ENCODE measurements around the gene ETV6.

The ETV6 gene

DNA sequence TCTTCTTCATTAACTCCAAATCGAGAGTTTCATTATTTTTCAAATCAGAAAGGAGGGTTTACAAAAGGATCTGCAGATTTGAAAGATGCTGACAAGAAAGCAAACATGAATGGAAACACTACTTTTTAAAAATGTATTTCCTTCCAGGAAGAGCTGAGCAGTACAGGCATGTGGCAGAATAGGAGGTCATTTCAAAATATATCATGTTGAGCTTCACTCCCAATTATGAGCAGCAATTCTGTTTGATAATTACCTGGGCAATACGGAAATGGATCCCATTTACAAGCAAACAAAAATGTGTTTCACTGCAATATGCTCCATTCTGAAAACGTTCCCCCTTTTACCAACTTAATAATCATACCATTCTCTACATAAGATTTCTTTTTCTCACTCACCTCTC, 273.6 kb downstream of the ETV6 start:
- Histone ChIP-seq H3K4me2 (ENCODE audit: low read length) (no peak overlapping the region), H2AK5ac (ENCODE audit: low read length) (no peak overlapping the region), H3K79me1 (ENCODE audit: low read length) (no peaks in the 10 kb centered on the region), H3K18ac (ENCODE audit: low read length) (no peak overlapping the region), H3K4me1 (ENCODE audit: control insufficient read depth, low read depth, low read length) (peaks cover 3% of the 10 kb centered on the region), H2BK15ac (replicated peaks; ENCODE audit: low read depth) (no peak overlapping the region), H4K5ac (ENCODE audit: low read length) (no peak overlapping the region), H3K27ac (ENCODE audit: low read depth, low read length) (no peak overlapping the region), H3K79me2 (ENCODE audit: control insufficient read depth, insufficient read depth, low read length) (no peaks in the 10 kb centered on the region), H3K23ac (ENCODE audit: low read length) (no peak overlapping the region), H3K27me3 (ENCODE audit: insufficient read depth, low read length, poor library complexity) (no peaks in the 10 kb centered on the region), H2BK120ac (ENCODE audit: low read depth, low read length) (no peak overlapping the region), H3K4me3 (ENCODE audit: low read length) (no peak overlapping the region), H3K36me3 (ENCODE audit: control insufficient read depth, insufficient read depth, low read length) (no peaks in the 10 kb centered on the region), H3K4ac (ENCODE audit: low read depth, low read length) (no peak overlapping the region), H3K9ac (ENCODE audit: low read length) (no peak overlapping the region), H4K8ac (ENCODE audit: low read depth, low read length) (no peak overlapping the region), H3K56ac (ENCODE audit: low read length) (no peak overlapping the region), H2BK5ac (ENCODE audit: low read length) (no peak overlapping the region)
- no peak for DNase-seq
- WGBS (ENCODE audit: extremely low coverage, insufficient coverage, low lambda C conversion rate) = 100% methylated on average over 1 of the region's 3 CpGs

- Histone ChIP-seq H3K56ac (ENCODE audit: low read length) (peak overlapping the region; percentile 60), H2BK15ac (replicated peaks; ENCODE audit: low read depth) (no peak overlapping the region), H3K23ac (ENCODE audit: low read length) (no peak overlapping the region), H3K18ac (ENCODE audit: low read length) (no peak overlapping the region), H3K4me1 (ENCODE audit: control insufficient read depth, low read depth, low read length) (peaks cover 2% of the 10 kb centered on the region), H3K9ac (ENCODE audit: low read length) (no peak overlapping the region), H3K4ac (ENCODE audit: low read depth, low read length) (no peak overlapping the region), H4K8ac (ENCODE audit: low read depth, low read length) (no peak overlapping the region), H3K79me1 (ENCODE audit: low read length) (no peaks in the 10 kb centered on the region), H2BK120ac (ENCODE audit: low read depth, low read length) (no peak overlapping the region), H3K4me3 (ENCODE audit: low read length) (no peak overlapping the region), H3K4me2 (ENCODE audit: low read length) (no peak overlapping the region), H2BK5ac (ENCODE audit: low read length) (no peak overlapping the region), H4K5ac (ENCODE audit: low read length) (no peak overlapping the region), H3K36me3 (ENCODE audit: control insufficient read depth, insufficient read depth, low read length) (no peaks in the 10 kb centered on the region), H3K79me2 (ENCODE audit: control insufficient read depth, insufficient read depth, low read length) (no peaks in the 10 kb centered on the region), H2AK5ac (ENCODE audit: low read length) (no peak overlapping the region), H3K27me3 (ENCODE audit: insufficient read depth, low read length, poor library complexity) (no peaks in the 10 kb centered on the region), H3K27ac (ENCODE audit: low read depth, low read length) (no peak overlapping the region)
- no CpG with 5 or more reads among the region's 15 CpGs for WGBS (ENCODE audit: extremely low coverage, insufficient coverage, low lambda C conversion rate)
- DNase-seq = peak; percentile 81
Measured at GRCh38 chr12:11927286-11927935, 277.9 kb downstream of the ETV6 start.

DNA sequence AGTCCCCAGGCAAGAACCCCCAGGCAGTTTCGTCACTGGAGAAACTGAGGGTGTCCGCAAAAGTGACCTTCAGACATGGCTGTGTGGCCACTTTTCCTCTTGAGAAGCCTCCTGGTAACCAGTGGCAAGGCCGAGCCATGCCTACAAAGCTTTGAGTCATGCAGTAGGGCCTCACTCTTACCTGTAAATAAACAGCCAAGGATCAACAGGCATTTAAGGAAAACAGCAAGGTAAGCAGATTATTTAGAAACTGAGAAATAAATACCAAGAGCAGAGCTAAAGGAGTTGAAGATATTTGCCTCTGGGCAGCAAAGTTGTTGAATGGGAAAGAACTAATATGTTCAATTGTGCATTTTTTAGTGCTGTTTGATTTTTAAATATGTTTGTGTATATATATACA, 280.2 kb downstream of the ETV6 start:
- Histone ChIP-seq H3K79me2 (ENCODE audit: control insufficient read depth, insufficient read depth, low read length) (no peaks in the 10 kb centered on the region), H2AK5ac (ENCODE audit: low read length) (no peak overlapping the region), H3K36me3 (ENCODE audit: control insufficient read depth, insufficient read depth, low read length) (no peaks in the 10 kb centered on the region), H3K27ac (ENCODE audit: low read depth, low read length) (no peak overlapping the region), H3K23ac (ENCODE audit: low read length) (no peak overlapping the region), H3K79me1 (ENCODE audit: low read length) (no peaks in the 10 kb centered on the region), H3K18ac (ENCODE audit: low read length) (no peak overlapping the region), H4K8ac (ENCODE audit: low read depth, low read length) (no peak overlapping the region), H2BK5ac (ENCODE audit: low read length) (no peak overlapping the region), H3K56ac (ENCODE audit: low read length) (no peak overlapping the region), H3K27me3 (ENCODE audit: insufficient read depth, low read length, poor library complexity) (no peaks in the 10 kb centered on the region), H4K5ac (ENCODE audit: low read length) (no peak overlapping the region), H2BK120ac (ENCODE audit: low read depth, low read length) (no peak overlapping the region), H3K4me3 (ENCODE audit: low read length) (no peak overlapping the region), H3K4ac (ENCODE audit: low read depth, low read length) (no peak overlapping the region), H3K4me2 (ENCODE audit: low read length) (no peak overlapping the region), H3K9ac (ENCODE audit: low read length) (no peak overlapping the region), H3K4me1 (ENCODE audit: control insufficient read depth, low read depth, low read length) (peaks cover 2% of the 10 kb centered on the region), H2BK15ac (replicated peaks; ENCODE audit: low read depth) (no peak overlapping the region)
- no CpG with 5 or more reads among the region's 3 CpGs for WGBS (ENCODE audit: extremely low coverage, insufficient coverage, low lambda C conversion rate)
- DNase-seq = no peak

DNA sequence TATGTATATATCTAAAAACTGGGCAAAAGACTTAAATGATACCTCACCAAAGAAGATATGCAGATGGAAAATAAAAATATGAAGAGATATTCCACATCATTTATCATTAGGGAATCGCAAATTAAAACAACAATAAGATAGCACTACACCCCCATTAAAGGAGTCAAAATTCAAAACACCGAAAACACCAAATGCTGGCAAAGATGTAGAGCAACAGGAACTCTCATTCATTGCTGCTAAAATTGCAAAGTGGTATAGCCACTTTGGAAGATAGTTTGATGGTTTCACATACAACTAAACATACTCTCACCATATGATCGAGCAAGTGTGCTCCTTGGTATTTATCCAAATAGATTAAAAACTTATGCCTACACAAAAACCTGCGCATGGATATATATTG, 289.7 kb downstream of the ETV6 start:
- Histone ChIP-seq H2BK15ac (replicated peaks; ENCODE audit: low read depth) (no peak overlapping the region), H3K4me1 (ENCODE audit: control insufficient read depth, low read depth, low read length) (no peaks in the 10 kb centered on the region)

GRCh38 chr12:11941606-11942337, 292.3 kb downstream of the ETV6 start:
- Histone ChIP-seq H4K8ac (ENCODE audit: low read depth, low read length) (no peak overlapping the region), H3K79me2 (ENCODE audit: control insufficient read depth, insufficient read depth, low read length) (no peaks in the 10 kb centered on the region), H3K4me2 (ENCODE audit: low read length) (no peak overlapping the region), H3K4me1 (ENCODE audit: control insufficient read depth, low read depth, low read length) (no peaks in the 10 kb centered on the region), H3K23ac (ENCODE audit: low read length) (no peak overlapping the region), H3K27me3 (ENCODE audit: insufficient read depth, low read length, poor library complexity) (no peaks in the 10 kb centered on the region), H2BK5ac (ENCODE audit: low read length) (no peak overlapping the region), H3K4ac (ENCODE audit: low read depth, low read length) (no peak overlapping the region), H2AK5ac (ENCODE audit: low read length) (no peak overlapping the region), H2BK120ac (ENCODE audit: low read depth, low read length) (no peak overlapping the region), H3K79me1 (ENCODE audit: low read length) (no peaks in the 10 kb centered on the region), H3K18ac (ENCODE audit: low read length) (no peak overlapping the region), H4K5ac (ENCODE audit: low read length) (no peak overlapping the region), H3K36me3 (ENCODE audit: control insufficient read depth, insufficient read depth, low read length) (no peaks in the 10 kb centered on the region), H3K4me3 (ENCODE audit: low read length) (no peak overlapping the region), H3K9ac (ENCODE audit: low read length) (no peak overlapping the region), H3K27ac (ENCODE audit: low read depth, low read length) (no peak overlapping the region), H3K56ac (ENCODE audit: low read length) (no peak overlapping the region), H2BK15ac (replicated peaks; ENCODE audit: low read depth) (no peak overlapping the region)
- WGBS (ENCODE audit: extremely low coverage, insufficient coverage, low lambda C conversion rate) = no CpG with 5 or more reads among the region's 1 CpG
- no peak for DNase-seq

More for the DNA sequence above, 289.7 kb downstream of the ETV6 start:
- DNase-seq = no peak
- H2AK5ac ChIP-seq (ENCODE audit: low read length) = no peak overlapping the region
- no peak overlapping the region for H2BK120ac ChIP-seq (ENCODE audit: low read depth, low read length)
- no peak overlapping the region for H3K9ac ChIP-seq (ENCODE audit: low read length)
- no peak overlapping the region for H3K4me3 ChIP-seq (ENCODE audit: low read length)
- no peak overlapping the region for H4K5ac ChIP-seq (ENCODE audit: low read length)
- H3K23ac ChIP-seq (ENCODE audit: low read length) = no peak overlapping the region
- WGBS (ENCODE audit: extremely low coverage, insufficient coverage, low lambda C conversion rate) = no CpG with 5 or more reads among the region's 4 CpGs
- no peaks in the 10 kb centered on the region for H3K36me3 ChIP-seq (ENCODE audit: control insufficient read depth, insufficient read depth, low read length)
- no peaks in the 10 kb centered on the region for H3K27me3 ChIP-seq (ENCODE audit: insufficient read depth, low read length, poor library complexity)
- H3K27ac ChIP-seq (ENCODE audit: low read depth, low read length) = no peak overlapping the region
- H3K79me1 ChIP-seq (ENCODE audit: low read length) = no peaks in the 10 kb centered on the region
- no peak overlapping the region for H2BK5ac ChIP-seq (ENCODE audit: low read length)
- no peak overlapping the region for H3K4ac ChIP-seq (ENCODE audit: low read depth, low read length)
- no peak overlapping the region for H4K8ac ChIP-seq (ENCODE audit: low read depth, low read length)
- no peak overlapping the region for H3K56ac ChIP-seq (ENCODE audit: low read length)
- H3K4me2 ChIP-seq (ENCODE audit: low read length) = no peak overlapping the region
- no peaks in the 10 kb centered on the region for H3K79me2 ChIP-seq (ENCODE audit: control insufficient read depth, insufficient read depth, low read length)
- no peak overlapping the region for H3K18ac ChIP-seq (ENCODE audit: low read length)

Data from mesendoderm (in vitro differentiated cells).